ENCODE data around the gene DECR2. TPM values are rescaled to one million over a fixed set of nuclear protein-coding genes. Genes with fewer than 3 reads are reported as not detected.
A peak's percentile ranks its signal among the peaks of the same experiment; 100 is the strongest.
"Not testable (repeated sequence)": the region's sequence is repeated elsewhere in the genome, so short reads cannot be mapped to it uniquely, and the experiment has no call there.

Gene DECR2
- polyA plus RNA-seq (ENCODE audit: insufficient read length in 4 of 4): 10 to 100 TPM; 28.1 to 42.0 (median 31.9) TPM

- peak in 3 of 4 donors; percentile 80 to 84 (median 81) for DNase-seq (ENCODE audit: low read depth in 4 of 4, low spot score in 2 of 4)
Observed at GRCh38 chr16:401468-402348, at the start of gene DECR2. DECR2 (plus strand) TSS chr16:401885; CDS start chr16:401964, 79 bp downstream.

GRCh38 chr16:352547-353403 is 48.9 kb upstream of the DECR2 start, which contains the start of gene AXIN1:
AXIN1 (minus strand) TSS chr16:352723; CDS start chr16:347025, 5,698 bp downstream.
- peak; percentile 64 to 91 (median 87) for DNase-seq (ENCODE audit: low read depth in 4 of 4, low spot score in 2 of 4)

GRCh38 chr16:353404-354290 is 48.0 kb upstream of the DECR2 start:
- no peak for DNase-seq (ENCODE audit: low read depth in 4 of 4, low spot score in 2 of 4)

- no peak for DNase-seq (ENCODE audit: low read depth in 4 of 4, low spot score in 2 of 4)
Observed at GRCh38 chr16:354291-354881, 47.3 kb upstream of the DECR2 start.

GRCh38 chr16:354971-355461 is 46.7 kb upstream of the DECR2 start:
- DNase-seq (ENCODE audit: low read depth in 4 of 4, low spot score in 2 of 4): no peak

GRCh38 chr16:356741-357140 is 44.9 kb upstream of the DECR2 start:
- no peak for DNase-seq (ENCODE audit: low read depth in 4 of 4, low spot score in 2 of 4)

GRCh38 chr16:359067-359763 is 42.5 kb upstream of the DECR2 start:
- no peak for DNase-seq (ENCODE audit: low read depth in 4 of 4, low spot score in 2 of 4)

- no peak for DNase-seq (ENCODE audit: low read depth in 4 of 4, low spot score in 2 of 4)
Observed at GRCh38 chr16:359871-360697, 41.6 kb upstream of the DECR2 start.

- no peak for DNase-seq (ENCODE audit: low read depth in 4 of 4, low spot score in 2 of 4)
Observed at GRCh38 chr16:360698-361336, 40.9 kb upstream of the DECR2 start.

GRCh38 chr16:361341-361871 is 40.3 kb upstream of the DECR2 start:
- no peak for DNase-seq (ENCODE audit: low read depth in 4 of 4, low spot score in 2 of 4)

- no peak for DNase-seq (ENCODE audit: low read depth in 4 of 4, low spot score in 2 of 4)
Observed at GRCh38 chr16:361872-362701, 39.6 kb upstream of the DECR2 start.

- DNase-seq (ENCODE audit: low read depth in 4 of 4, low spot score in 2 of 4): not testable (repeated sequence)
Observed at GRCh38 chr16:362702-362999, 39.0 kb upstream of the DECR2 start.

GRCh38 chr16:363110-363765 is 38.4 kb upstream of the DECR2 start:
- no peak for DNase-seq (ENCODE audit: low read depth in 4 of 4, low spot score in 2 of 4)

GRCh38 chr16:363766-364490 is 37.8 kb upstream of the DECR2 start:
- no peak for DNase-seq (ENCODE audit: low read depth in 4 of 4, low spot score in 2 of 4)

GRCh38 chr16:364595-365491 is 36.8 kb upstream of the DECR2 start:
- no peak for DNase-seq (ENCODE audit: low read depth in 4 of 4, low spot score in 2 of 4)
